ENCODE results near the gene ROGDI. TPM values are rescaled to one million over a fixed set of nuclear protein-coding genes. Genes with fewer than 3 reads are reported as not detected.

ROGDI gene
- total RNA-seq, 2 experiments from 2014 or later: 6.3 to 7.6 TPM

DNA sequence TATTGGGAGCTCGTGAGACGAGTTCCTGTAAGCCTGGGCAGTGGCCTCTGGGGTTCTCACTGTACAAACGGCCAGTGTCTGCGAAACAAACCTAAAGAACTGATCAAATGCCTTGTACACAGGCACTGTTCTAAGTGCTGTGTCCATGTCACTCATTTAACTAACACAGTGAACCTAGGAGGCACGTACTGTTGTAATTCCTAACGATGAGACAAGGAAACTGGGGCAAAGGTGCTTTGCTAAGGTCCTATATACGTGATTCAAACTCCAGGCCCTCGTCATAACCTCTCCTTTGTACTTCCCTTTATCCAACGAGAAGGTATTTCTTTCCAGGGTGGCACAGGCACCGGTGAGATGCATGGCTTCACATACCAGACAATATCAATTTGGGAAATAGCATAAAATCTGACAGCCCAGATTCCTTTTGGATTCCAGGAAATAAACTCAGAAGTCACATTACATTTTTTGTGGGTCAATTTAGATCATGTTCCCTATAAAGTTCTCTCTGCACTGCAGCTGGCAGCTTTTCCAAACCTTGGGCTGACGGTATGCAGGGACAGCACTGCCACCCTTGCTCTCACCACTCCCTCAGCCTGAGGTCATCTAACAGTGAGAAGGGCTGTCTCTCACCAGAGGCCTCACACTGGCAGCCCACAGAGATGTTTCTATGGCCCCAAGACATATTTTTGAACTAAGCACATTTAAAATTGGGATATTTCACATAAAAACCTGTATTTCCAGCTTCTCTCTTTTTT lies 26.3 kb upstream of the ROGDI start:
- Histone ChIP-seq H2AFZ (ENCODE audit: low read length) (no peak overlapping the region), H3K79me2 (ENCODE audit: insufficient read depth, low read depth, low read length) (no peaks in the 10 kb centered on the region; the same call in 1 of the 2 replicates), H3K4me2 (ENCODE audit: low read length) (no peak overlapping the region), H3K4me1 (ENCODE audit: insufficient read depth, low read length, poor library complexity, severe bottlenecking) (no peaks in the 10 kb centered on the region), H3K36me3 (ENCODE audit: insufficient read depth, low read length) (peaks cover 91% of the 10 kb centered on the region), H4K20me1 (ENCODE audit: insufficient read depth, low read length) (no peaks in the 10 kb centered on the region), H3K27ac (ENCODE audit: low read depth, low read length, poor library complexity, severe bottlenecking) (no peak overlapping the region), H3K9me3 (ENCODE audit: low read length) (no peaks in the 10 kb centered on the region), H3K9me2 (ENCODE audit: insufficient read depth, low read length) (no peaks in the 10 kb centered on the region), H3K4me3 (ENCODE audit: low read depth, low read length, poor library complexity, severe bottlenecking) (no peak overlapping the region)
- intact Hi-C loops (cut with micrococcal nuclease; ENCODE audit: unreplicated experiment): no loop called here
- ChIA-PET CTCF (ENCODE audit: unreplicated experiment) (interaction anchor here (0.6 kb wide), 1 partner anchor 1014 kb away, joined by 3 read pairs; no protein-coding TSS in a partner anchor), POLR2A (interaction anchor here (0.7 kb wide), 1 partner anchor 8 kb away, joined by 3 read pairs; no protein-coding TSS in a partner anchor)
- BruUV-seq (replicated peaks): no TSS peak
- no peak for TF ChIP-seq EZH2phosphoT487 (IDR thresholded peaks at IDR 0.05; ENCODE audit: borderline replicate concordance, low read depth, low read length)
- TF ChIP-seq, protein P1, sequence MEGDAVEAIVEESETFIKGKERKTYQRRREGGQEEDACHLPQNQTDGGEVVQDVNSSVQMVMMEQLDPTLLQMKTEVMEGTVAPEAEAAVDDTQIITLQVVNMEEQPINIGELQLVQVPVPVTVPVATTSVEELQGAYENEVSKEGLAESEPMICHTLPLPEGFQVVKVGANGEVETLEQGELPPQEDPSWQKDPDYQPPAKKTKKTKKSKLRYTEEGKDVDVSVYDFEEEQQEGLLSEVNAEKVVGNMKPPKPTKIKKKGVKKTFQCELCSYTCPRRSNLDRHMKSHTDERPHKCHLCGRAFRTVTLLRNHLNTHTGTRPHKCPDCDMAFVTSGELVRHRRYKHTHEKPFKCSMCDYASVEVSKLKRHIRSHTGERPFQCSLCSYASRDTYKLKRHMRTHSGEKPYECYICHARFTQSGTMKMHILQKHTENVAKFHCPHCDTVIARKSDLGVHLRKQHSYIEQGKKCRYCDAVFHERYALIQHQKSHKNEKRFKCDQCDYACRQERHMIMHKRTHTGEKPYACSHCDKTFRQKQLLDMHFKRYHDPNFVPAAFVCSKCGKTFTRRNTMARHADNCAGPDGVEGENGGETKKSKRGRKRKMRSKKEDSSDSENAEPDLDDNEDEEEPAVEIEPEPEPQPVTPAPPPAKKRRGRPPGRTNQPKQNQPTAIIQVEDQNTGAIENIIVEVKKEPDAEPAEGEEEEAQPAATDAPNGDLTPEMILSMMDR (conservative IDR thresholded peaks at IDR 0.05; ENCODE audit: low read length): no peak
- no peak for DNase-seq (ENCODE audit: low spot score)

DNA sequence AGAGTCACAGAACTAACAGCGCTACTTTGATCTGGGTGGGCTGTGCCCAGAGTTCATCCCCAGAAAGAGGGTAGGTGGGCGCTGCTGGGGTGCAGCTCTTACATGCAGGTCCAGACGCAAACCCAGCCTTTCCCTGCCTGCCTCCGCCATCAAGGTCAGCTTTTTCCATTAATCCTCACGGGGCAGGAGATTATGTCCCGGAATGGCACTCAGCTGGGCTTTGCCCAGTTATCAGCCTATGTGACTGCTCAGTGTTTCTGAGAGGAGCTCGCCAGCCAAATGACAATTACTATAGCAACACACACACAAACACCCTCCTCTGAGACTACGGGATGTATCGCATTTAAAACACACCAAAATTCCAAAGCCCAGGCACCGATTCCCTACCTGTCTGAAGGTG lies 24.5 kb upstream of the ROGDI start:
- Histone ChIP-seq H3K27ac (ENCODE audit: low read depth, low read length, poor library complexity, severe bottlenecking) (no peak overlapping the region), H3K4me3 (ENCODE audit: low read depth, low read length, poor library complexity, severe bottlenecking) (no peak overlapping the region), H4K20me1 (ENCODE audit: insufficient read depth, low read length) (no peaks in the 10 kb centered on the region), H3K79me2 (ENCODE audit: insufficient read depth, low read depth, low read length) (no peaks in the 10 kb centered on the region), H3K9me2 (ENCODE audit: insufficient read depth, low read length) (no peaks in the 10 kb centered on the region), H3K36me3 (ENCODE audit: insufficient read depth, low read length) (peaks cover 88% of the 10 kb centered on the region), H2AFZ (ENCODE audit: low read length) (no peak overlapping the region), H3K9me3 (ENCODE audit: low read length) (no peaks in the 10 kb centered on the region), H3K4me1 (ENCODE audit: insufficient read depth, low read length, poor library complexity, severe bottlenecking) (no peaks in the 10 kb centered on the region), H3K4me2 (ENCODE audit: low read length) (no peak overlapping the region)
- CTCF ChIA-PET (ENCODE audit: unreplicated experiment): no interaction called here
- POLR2A ChIA-PET: no interaction called here
- intact Hi-C loops (cut with micrococcal nuclease; ENCODE audit: unreplicated experiment): no loop called here
- BruUV-seq (replicated peaks): no TSS peak
- no peak for DNase-seq (ENCODE audit: low spot score)
- TF ChIP-seq, protein P1 (conservative IDR thresholded peaks at IDR 0.05; ENCODE audit: low read length): no peak
- TF ChIP-seq EZH2phosphoT487 (IDR thresholded peaks at IDR 0.05; ENCODE audit: borderline replicate concordance, low read depth, low read length): no peak

DNA sequence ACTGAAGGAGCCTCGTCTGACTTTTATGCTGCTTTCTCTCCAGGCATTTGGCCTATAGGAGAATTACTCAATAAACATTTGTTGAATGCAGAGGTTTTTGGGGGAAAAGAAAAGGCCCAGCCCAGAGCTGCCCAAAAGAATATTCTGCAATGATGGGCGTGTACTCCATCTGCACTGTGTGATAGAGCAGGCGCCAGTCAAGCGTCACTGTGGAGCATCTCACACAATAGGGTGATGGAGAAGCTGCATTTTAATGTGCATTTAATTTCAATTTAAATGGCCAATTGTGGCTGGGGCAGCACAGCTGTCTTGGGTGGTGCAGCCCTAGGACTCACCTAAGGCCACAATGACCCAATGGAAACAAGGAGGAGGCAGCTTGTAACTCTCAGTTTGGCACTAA lies 24.1 kb upstream of the ROGDI start:
- no peak overlapping the region for H3K4me2 ChIP-seq (ENCODE audit: low read length)
- TF ChIP-seq, protein P1 (conservative IDR thresholded peaks at IDR 0.05; ENCODE audit: low read length): no peak
- TF ChIP-seq EZH2phosphoT487 (IDR thresholded peaks at IDR 0.05; ENCODE audit: borderline replicate concordance, low read depth, low read length): no peak
- POLR2A ChIA-PET: no interaction called here

More for the DNA sequence above, 24.1 kb upstream of the ROGDI start:
- Histone ChIP-seq H3K36me3 (ENCODE audit: insufficient read depth, low read length) (peaks cover 88% of the 10 kb centered on the region), H3K4me3 (ENCODE audit: low read depth, low read length, poor library complexity, severe bottlenecking) (no peak overlapping the region), H3K27ac (ENCODE audit: low read depth, low read length, poor library complexity, severe bottlenecking) (no peak overlapping the region), H4K20me1 (ENCODE audit: insufficient read depth, low read length) (no peaks in the 10 kb centered on the region), H3K9me3 (ENCODE audit: low read length) (no peaks in the 10 kb centered on the region), H3K9me2 (ENCODE audit: insufficient read depth, low read length) (no peaks in the 10 kb centered on the region), H3K79me2 (ENCODE audit: insufficient read depth, low read depth, low read length) (no peaks in the 10 kb centered on the region), H2AFZ (ENCODE audit: low read length) (no peak overlapping the region), H3K4me1 (ENCODE audit: insufficient read depth, low read length, poor library complexity, severe bottlenecking) (no peaks in the 10 kb centered on the region)
- CTCF ChIA-PET (ENCODE audit: unreplicated experiment): no interaction called here
- intact Hi-C loops (cut with micrococcal nuclease; ENCODE audit: unreplicated experiment): no loop called here
- DNase-seq (ENCODE audit: low spot score): no peak
- BruUV-seq (replicated peaks): no TSS peak

Measured in OCI-LY7 (cell line).